GM23338 (cell line): ENCODE measurements around the gene SPTB.

Source experiments
- CTCF ChIP-seq, 2 experiments: fragments of 200-600 bp in 1 of 2; sonication (generic) in 1 of 2; conservative IDR thresholded peaks; 2 replicates each; pipeline versions ENCODE4 v1.5.1 to v1.6.1; 2016 to 2017; ENCODE audit warnings: antibody characterized with exemption in 2 of 2, low read depth in 2 of 2, mild to moderate bottlenecking in 2 of 2, moderate library complexity in 1 of 2
- EZH2 ChIP-seq: fragments of 200-600 bp; sonication (generic); IDR thresholded peaks from one replicate; pipeline ENCODE4 v1.8.0; 2017; ENCODE audit warnings: antibody characterized with exemption, mild to moderate bottlenecking, low read depth; ENCODE audit not compliant: unreplicated experiment
- JUNB ChIP-seq: IDR thresholded peaks from one replicate; pipeline ENCODE4 v1.6.1; 2016; ENCODE audit warnings: antibody characterized with exemption; ENCODE audit not compliant: unreplicated experiment
- POLR2AphosphoS5 ChIP-seq: IDR thresholded peaks from 2 replicates; pipeline ENCODE4 v1.6.1; 2016; ENCODE audit warnings: antibody characterized with exemption, low read depth
- ZNF331 ChIP-seq: fragments of 250-450 bp; sonication (Bioruptor Pico); IDR thresholded peaks from 2 replicates; pipeline ENCODE4 v1.5.0; 2020; ENCODE audit warnings: low read depth, mild to moderate bottlenecking, moderate library complexity
- TF ChIP-seq, protein P1 (sequence below): IDR thresholded peaks from 2 replicates; pipeline ENCODE4 v1.6.1; 2016; ENCODE audit warnings: antibody characterized with exemption

DNA sequence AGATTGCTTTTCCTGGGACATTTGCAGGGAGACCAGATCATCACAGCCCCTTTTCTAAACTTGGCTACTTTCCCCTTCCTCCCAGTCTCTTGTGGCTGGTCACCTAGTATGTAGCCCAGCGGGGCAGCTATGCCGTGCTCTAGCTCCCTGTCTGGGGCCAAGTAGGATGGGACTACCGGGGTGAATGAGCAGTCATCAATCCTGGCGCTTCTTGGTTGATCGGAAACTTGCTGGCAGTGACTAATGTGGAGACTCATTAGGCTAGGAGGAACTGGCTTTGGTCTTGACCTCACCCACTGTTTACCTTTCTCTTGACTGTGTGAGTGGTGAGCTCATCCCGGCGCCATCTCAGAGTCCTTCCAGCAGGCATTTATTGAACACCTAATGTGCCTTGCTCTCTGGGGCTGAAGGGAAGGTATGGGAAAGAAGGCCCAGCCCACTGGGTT, 159.6 kb downstream of the SPTB start:
- no peak for TF ChIP-seq JUNB
- TF ChIP-seq POLR2AphosphoS5: no peak
- no peak for TF ChIP-seq CTCF (conservative IDR thresholded peaks at IDR 0.05; ENCODE audit: low read depth in 2 of 2)
- no peak for TF ChIP-seq EZH2
- TF ChIP-seq, protein P1, sequence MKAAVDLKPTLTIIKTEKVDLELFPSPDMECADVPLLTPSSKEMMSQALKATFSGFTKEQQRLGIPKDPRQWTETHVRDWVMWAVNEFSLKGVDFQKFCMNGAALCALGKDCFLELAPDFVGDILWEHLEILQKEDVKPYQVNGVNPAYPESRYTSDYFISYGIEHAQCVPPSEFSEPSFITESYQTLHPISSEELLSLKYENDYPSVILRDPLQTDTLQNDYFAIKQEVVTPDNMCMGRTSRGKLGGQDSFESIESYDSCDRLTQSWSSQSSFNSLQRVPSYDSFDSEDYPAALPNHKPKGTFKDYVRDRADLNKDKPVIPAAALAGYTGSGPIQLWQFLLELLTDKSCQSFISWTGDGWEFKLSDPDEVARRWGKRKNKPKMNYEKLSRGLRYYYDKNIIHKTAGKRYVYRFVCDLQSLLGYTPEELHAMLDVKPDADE: no peak
- TF ChIP-seq ZNF331 (CRISPR knock-in tag): no peak
